K562 (cell line): ENCODE results near the gene EBNA1BP2. TPM values are rescaled to one million over a fixed set of nuclear protein-coding genes. Genes with fewer than 3 reads are reported as not detected.

Experiments
- ATAC-seq: fragments of 200-7000 bp; cut with Tn5 transposase; 3 replicates; pipeline ENCODE4 v1.9.1; 2020; ENCODE audit warnings: moderate library complexity
- BruUV-seq: library from RNA; stranded (reverse); fragments of 400-500 nt; replicated peaks from 2 replicates; lab custom pipeline; 2021; lab: Mats Ljungman, UMichigan
- CTCF ChIA-PET: fragments of 300-600 bp; formaldehyde crosslinking; extraction: SDS; loops from one replicate; lab custom pipeline; 2021; ENCODE audit warnings: low intra/inter-chr PET ratio; lab: Yijun Ruan, JAX
- POLR2A ChIA-PET: fragments of 300-600, 350-650 bp; sonication (Branson Sonifier 250); formaldehyde crosslinking; extraction: SDS; loops from one replicate; lab custom pipeline; 2021; ENCODE audit warnings: antibody characterized with exemption, inconsistent platforms; lab: Yijun Ruan, JAX
- DNase-seq, 4 experiments: peaks; one replicate each; pipeline versions ENCODE4 v3.0.0 to v3.0.0-alpha.2; 2011 to 2018; ENCODE audit warnings: low spot score in 3 of 4, mixed read lengths in 3 of 4; ENCODE audit errors: extremely low read depth in 1 of 4
- FAIRE-seq: peaks from 2 replicates; lab custom pipeline; 2011; peaks lifted over from hg19 to GRCh38; lab: Jason Lieb, UNC
- H2AFZ ChIP-seq: 2 replicates; pipeline ENCODE4 v1.6.0; 2011; ENCODE audit warnings: low read depth, low read length, control low read depth, inconsistent platforms
- H3K27ac ChIP-seq: fragments of 200-600 bp; 3 replicates; pipeline ENCODE4 v1.8.0; 2011; ENCODE audit warnings: low read depth, mild to moderate bottlenecking, control low read depth, inconsistent platforms, low read length, moderate library complexity, mixed read lengths; ENCODE audit errors: extremely low read depth
- H3K27me3 ChIP-seq, 2 experiments: fragments of 300-600 bp in 1 of 2; 2 replicates in 1 of 2; 3 replicates in 1 of 2; pipeline versions ENCODE4 v1.6.0 to v1.8.0; 2011; ENCODE audit warnings: inconsistent platforms in 2 of 2, low read length in 2 of 2, mild to moderate bottlenecking in 1 of 2, mixed read lengths in 1 of 2, moderate library complexity in 1 of 2; ENCODE audit not compliant: control insufficient read depth in 2 of 2, insufficient read depth in 2 of 2
- H3K36me3 ChIP-seq: fragments of 300-600 bp; 3 replicates; pipeline ENCODE4 v1.8.0; 2011; ENCODE audit warnings: mild to moderate bottlenecking, low read length, inconsistent platforms; ENCODE audit not compliant: control insufficient read depth, insufficient read depth
- H3K4me1 ChIP-seq, 2 experiments: fragments of 200-600 bp in 1 of 2; replicated peaks in 1 of 2; 2 replicates in 1 of 2; 3 replicates in 1 of 2; pipeline versions ENCODE4 v1.5.1 to v1.8.0; 2011; ENCODE audit warnings: inconsistent platforms in 2 of 2, low read length in 2 of 2, mild to moderate bottlenecking in 1 of 2, mixed read lengths in 1 of 2, moderate library complexity in 1 of 2; ENCODE audit not compliant: control insufficient read depth in 2 of 2, insufficient read depth in 2 of 2
- H3K4me2 ChIP-seq: 2 replicates; pipeline ENCODE4 v1.6.1; 2011; ENCODE audit warnings: low read length, control low read depth, inconsistent platforms, mixed read lengths; ENCODE audit not compliant: insufficient read depth
- H3K4me3 ChIP-seq: fragments of 200-600 bp; sonication (generic), shearing (Covaris generic); 2 replicates; pipeline ENCODE4 v1.5.1; 2016; ENCODE audit warnings: control low read depth, inconsistent platforms
- H3K79me2 ChIP-seq: fragments of 200-600 bp; 3 replicates; pipeline ENCODE4 v1.8.0; 2011; ENCODE audit warnings: low read length, inconsistent platforms; ENCODE audit not compliant: control insufficient read depth, insufficient read depth
- H3K9ac ChIP-seq, 2 experiments: 2 replicates each; pipeline versions ENCODE4 v1.6.0 to v1.6.1; 2011; ENCODE audit warnings: low read depth in 2 of 2, low read length in 2 of 2, control low read depth in 1 of 2, inconsistent platforms in 1 of 2, mild to moderate bottlenecking in 1 of 2, mixed read lengths in 1 of 2; ENCODE audit not compliant: insufficient read depth in 1 of 2
- H3K9me1 ChIP-seq: one replicate; pipeline ENCODE4 v1.6.0; 2011; ENCODE audit warnings: inconsistent platforms, mild to moderate bottlenecking, low read length, moderate library complexity; ENCODE audit not compliant: control insufficient read depth, insufficient read depth
- H3K9me3 ChIP-seq: replicated peaks from 2 replicates; pipeline ENCODE4 v1.5.1; 2011; ENCODE audit warnings: low read depth, low read length, inconsistent platforms; ENCODE audit not compliant: control insufficient read depth, insufficient read depth
- H4K20me1 ChIP-seq: replicated peaks from 2 replicates; pipeline ENCODE4 v1.6.1; 2011; ENCODE audit warnings: low read length, inconsistent platforms, mixed read lengths; ENCODE audit not compliant: control insufficient read depth, insufficient read depth
- CBFB ChIP-seq: sonication (generic); formaldehyde crosslinking; IDR thresholded peaks from 2 replicates; pipeline ENCODE4 v1.4.0; 2020; ENCODE audit warnings: mild to moderate bottlenecking, missing genetic modification reagents
- E4F1 ChIP-seq: fragments of 250-450 bp; sonication (Bioruptor Pico); IDR thresholded peaks from 2 replicates; pipeline ENCODE4 v1.5.0; 2021; ENCODE audit warnings: mild to moderate bottlenecking, borderline replicate concordance
- MIER1 ChIP-seq: fragments of 450-650 bp; IDR thresholded peaks from 2 replicates; pipeline ENCODE4 v1.6.1; 2016; ENCODE audit warnings: antibody characterized with exemption, mild to moderate bottlenecking, low read depth
- TAF1 ChIP-seq: IDR thresholded peaks from 2 replicates; pipeline ENCODE4 v1.6.1; 2011; ENCODE audit warnings: mild to moderate bottlenecking, low read length, moderate library complexity; ENCODE audit not compliant: insufficient read depth, control insufficient read depth, severe bottlenecking; ENCODE audit errors: extremely low read depth
- ZKSCAN3 ChIP-seq: fragments of 250-450 bp; sonication (Bioruptor Pico); IDR thresholded peaks from 2 replicates; pipeline ENCODE4 v1.4.0; 2020
- ZNF655 ChIP-seq: fragments of 250-450 bp; sonication (Bioruptor Pico); IDR thresholded peaks from 2 replicates; pipeline ENCODE4 v1.5.0; 2021
- WGBS: fragments of 100-300 bp; shearing (Covaris generic); methylation state at CpG from one replicate; pipeline ENCODE4 v1.1.6; 2016; ENCODE audit warnings: low coverage, mixed read lengths; ENCODE audit not compliant: insufficient coverage; ENCODE audit errors: missing lambda C conversion rate; 5-methylcytosine and 5-hydroxymethylcytosine counted together
- in situ Hi-C: fragments of 300-500 bp; cut with MboI; formaldehyde crosslinking; loops from 4 replicates; pipeline ENCODE4 v1.15.0; 2018; ENCODE audit warnings: inconsistent platforms, mixed read lengths
- intact Hi-C: fragments of 100-400 bp; cut with micrococcal nuclease; formaldehyde crosslinking; loops from 2 replicates; pipeline ENCODE4 v1.14.2; 2022
- polyA plus RNA-seq, 8 experiments: library from polyadenylated mRNA; depleted of rRNA in 4 of 8; stranded (reverse) in 5 of 8; unstranded in 3 of 8; fragments of >200 nt; fragmentation: Nextera tagmentation in 2 of 8; fragmentation: Illumina TruSeq in 1 of 8; extraction: Ambion mirVana in 2 of 8; extraction: Trizol in 1 of 8; gene quantifications; 2 replicates each; pipeline versions ENCODE4 v1.2.1 to v1.2.3, GENCODE V29; 2011 to 2014; ENCODE audit warnings: inconsistent platforms in 1 of 8, missing spikeins in 1 of 8
- total RNA-seq, 7 experiments: library from RNA; depleted of rRNA in 6 of 7; stranded (reverse); fragments of >200 nt in 6 of 7; fragmentation: Illumina TruSeq in 2 of 7; extraction: Trizol in 2 of 7; gene quantifications; 2 replicates each; pipeline versions ENCODE4 v1.2.1 to v1.2.3, GENCODE V29; 2011 to 2021; ENCODE audit warnings: low replicate concordance in 1 of 7

Gene EBNA1BP2
- total and polyA plus RNA-seq, 9 of the 15 experiments (the other 6 are each of a cell fraction or from before 2014, with no cell fraction given) = 95.2 to 349 (median 249) TPM

- TF ChIP-seq E4F1 (CRISPR knock-in tag) (no peak), ZNF655 (CRISPR knock-in tag) (no peak)
- TF ChIP-seq, all 486 proteins: peak for 0
Measured at GRCh38 chr1:43153443-43153842, 18.6 kb downstream of the EBNA1BP2 start (continued).

GRCh38 chr1:43152866-43153265, 19.2 kb downstream of the EBNA1BP2 start:
- Histone ChIP-seq H3K79me2 (no peaks in the 10 kb centered on the region), H4K20me1 (0 out of 2 replicates have a peak, but pooled peaks cover 3% of the 10 kb centered on the region), H3K9ac (no peak overlapping the region), H2AFZ (no peak overlapping the region), H3K4me2 (no peak overlapping the region), H3K4me1 (peaks cover 0 to under 1% of the 10 kb centered on the region in 2 experiments; a peak in 2 of 5 replicates), H3K4me3 (no peak overlapping the region), H3K27me3 (peaks cover 38 to 46% of the 10 kb centered on the region in 2 experiments), H3K27ac (no peak overlapping the region), H3K9me1 (no peaks in the 10 kb centered on the region), H3K36me3 (no peaks in the 10 kb centered on the region), H3K9me3 (no peaks in the 10 kb centered on the region)
- CTCF ChIA-PET = no interaction called here
- intact Hi-C loops (no loop called here), in situ Hi-C loops (no loop called here)
- FAIRE-seq = no peak
- POLR2A ChIA-PET = interaction anchor here (1.9 kb wide), 1 partner anchor 19 kb away, joined by 6 read pairs; the partner anchor contains the start of genes CFAP57 and EBNA1BP2
- BruUV-seq = no TSS peak
- peak; percentile 23; the same call in 1 of the 3 replicates for ATAC-seq
- WGBS = 4% methylated on average over 4 of the region's 4 CpGs
- TF ChIP-seq TAF1 = no peak
- no peak for TF ChIP-seq MIER1
- no peak for TF ChIP-seq ZKSCAN3 (CRISPR knock-in tag)
- no peak for TF ChIP-seq CBFB (CRISPR knock-in tag)
- no peak for DNase-seq
